ENCODE measurements around the gene EHBP1L1. TPM values are rescaled to one million over a fixed set of nuclear protein-coding genes. Genes with fewer than 3 reads are reported as not detected.

Gene EHBP1L1
- total RNA-seq, 1 experiment from 2014 or later = 105 TPM

GRCh38 chr11:65576867-65577755, 1.3 kb downstream of the EHBP1L1 start:
- CTCF ChIA-PET = interaction anchor here (0.8 to 2.0 kb wide), 4 partner anchors 9 to 37 kb away, joined by 3 to 7 read pairs (median 4); no protein-coding TSS in a partner anchor
- POLR2A ChIA-PET = interaction anchor here (0.6 to 1.6 kb wide), 3 partner anchors 38 to 77 kb away, joined by 3 to 5 read pairs (median 3); partner anchors contain the start of gene PCNX3
- H4K20me1 ChIP-seq (ENCODE audit: insufficient read depth) = no peaks in the 10 kb centered on the region

GRCh38 chr11:65577756-65578109, 1.9 kb downstream of the EHBP1L1 start:
- no TSS peak for BruUV-seq (replicated peaks)
- CTCF ChIA-PET = interaction anchor here (1.3 to 2.0 kb wide), 3 partner anchors 9 to 38 kb away, joined by 3 to 7 read pairs (median 5); no protein-coding TSS in a partner anchor
- no peak for ATAC-seq
- TF ChIP-seq ELF1 (IDR thresholded peaks at IDR 0.05; ENCODE audit: borderline replicate concordance, low read depth) (no peak), ZBTB33 (IDR thresholded peaks at IDR 0.05; ENCODE audit: extremely low read depth, insufficient replicate concordance, low read length) (no peak), FOSL1 (IDR thresholded peaks at IDR 0.05; ENCODE audit: low read depth) (no peak), EZH2phosphoT487 (IDR thresholded peaks at IDR 0.05; ENCODE audit: borderline replicate concordance) (no peak), YY1 (IDR thresholded peaks at IDR 0.05; ENCODE audit: extremely low read depth, insufficient replicate concordance, low read depth, low read length) (no peak), POLR2A (IDR thresholded peaks at IDR 0.05; ENCODE audit: borderline replicate concordance, extremely low read depth, insufficient read depth, insufficient read length) (no peak), REST (IDR thresholded peaks at IDR 0.05; ENCODE audit: low read depth) (no peak), SRF (IDR thresholded peaks at IDR 0.05; ENCODE audit: low read depth) (no peak)

More at GRCh38 chr11:65576867-65577755, 1.3 kb downstream of the EHBP1L1 start:
- H3K4me1 ChIP-seq (ENCODE audit: control insufficient read depth in 1 of 2, insufficient read depth in 2 of 2, low read length in 2 of 2) = peaks cover 36 to 50% of the 10 kb centered on the region in 2 experiments
- RAD21 ChIA-PET (ENCODE audit: low non-redundant PET in 1 of 2, low total read pairs in 2 of 2, uncharacterized antibody in 2 of 2, unreplicated experiment in 2 of 2) = interaction anchor here in 1 of 2 experiments (0.8 kb wide), 2 partner anchors 11 to 36 kb away, joined by 4 to 5 read pairs; no protein-coding TSS in a partner anchor
- no peak overlapping the region for H2AFZ ChIP-seq (ENCODE audit: low read depth, low read length, poor library complexity, severe bottlenecking)
- peak overlapping the region; percentile 97 for H3K27ac ChIP-seq (ENCODE audit: low read depth, low read length)
- no peak for DNase-seq (ENCODE audit: low read depth, low spot score)
- intact Hi-C loops (cut with micrococcal nuclease) = loop anchor here (2.0 kb wide), 1 partner anchor 38 kb away; the partner anchor contains the start of genes MAP3K11 and PCNX3
- ATAC-seq = peak; percentile 46
- peak overlapping the region; percentile 74 to 78 for H3K4me3 ChIP-seq (replicated peaks in 1 of 2; ENCODE audit: low read depth in 1 of 2, low read length in 2 of 2)
- BruUV-seq (replicated peaks) = no TSS peak
- H3K27me3 ChIP-seq (ENCODE audit: insufficient read depth, low read length) = no peaks in the 10 kb centered on the region
- H3K9ac ChIP-seq (ENCODE audit: low read length) = peak overlapping the region; percentile 86
- peaks cover 2 to 4% of the 10 kb centered on the region in 2 experiments; a peak in 2 of 4 replicates for H3K36me3 ChIP-seq (ENCODE audit: control insufficient read depth in 1 of 2, insufficient read depth in 2 of 2, low read length in 2 of 2)
- no peaks in the 10 kb centered on the region for H3K9me2 ChIP-seq (ENCODE audit: insufficient read depth)
- peaks cover 29% of the 10 kb centered on the region; the same call in 1 of the 2 replicates for H3K79me2 ChIP-seq (ENCODE audit: insufficient read depth, low read length)
- no peaks in the 10 kb centered on the region for H3K9me3 ChIP-seq (ENCODE audit: control insufficient read depth in 1 of 2, insufficient read depth in 1 of 2, low read depth in 1 of 2, low read length in 2 of 2)
- H3K4me2 ChIP-seq (ENCODE audit: low read length) = peak overlapping the region; percentile 78
- TF ChIP-seq TCF7L2 (IDR thresholded peaks at IDR 0.05; ENCODE audit: borderline replicate concordance, extremely low read depth, insufficient read depth, insufficient read length) = no peak
- TF ChIP-seq POLR2AphosphoS5 (IDR thresholded peaks at IDR 0.05; ENCODE audit: low read depth, low read length) = peak; percentile 49
- TF ChIP-seq ZFX (IDR thresholded peaks at IDR 0.05) = 0 out of 2 replicates have a peak, but pooled peaks have one; percentile 21
- TF ChIP-seq YY1 (IDR thresholded peaks at IDR 0.05; ENCODE audit: extremely low read depth, insufficient replicate concordance, low read depth, low read length) = no peak

More at GRCh38 chr11:65577756-65578109, 1.9 kb downstream of the EHBP1L1 start:
- H3K79me2 ChIP-seq (ENCODE audit: insufficient read depth, low read length) = peaks cover 27% of the 10 kb centered on the region; the same call in 1 of the 2 replicates
- peak overlapping the region; percentile 78 for H3K4me2 ChIP-seq (ENCODE audit: low read length)
- no peaks in the 10 kb centered on the region for H3K27me3 ChIP-seq (ENCODE audit: insufficient read depth, low read length)
- peaks cover 2 to 4% of the 10 kb centered on the region in 2 experiments; a peak in 2 of 4 replicates for H3K36me3 ChIP-seq (ENCODE audit: control insufficient read depth in 1 of 2, insufficient read depth in 2 of 2, low read length in 2 of 2)
- H4K20me1 ChIP-seq (ENCODE audit: insufficient read depth) = no peaks in the 10 kb centered on the region
- no peaks in the 10 kb centered on the region for H3K9me2 ChIP-seq (ENCODE audit: insufficient read depth)
- ChIA-PET POLR2A (interaction anchor here (0.6 to 1.6 kb wide), 2 partner anchors 37 to 75 kb away, joined by 3 to 5 read pairs; partner anchors contain the start of gene PCNX3), RAD21 (ENCODE audit: low non-redundant PET in 1 of 2, low total read pairs in 2 of 2, uncharacterized antibody in 2 of 2, unreplicated experiment in 2 of 2) (interaction anchor here in 1 of 2 experiments (0.8 kb wide), 2 partner anchors 10 to 37 kb away, joined by 4 to 5 read pairs; no protein-coding TSS in a partner anchor)
- H2AFZ ChIP-seq (ENCODE audit: low read depth, low read length, poor library complexity, severe bottlenecking) = no peak overlapping the region
- peak overlapping the region; percentile 86 for H3K9ac ChIP-seq (ENCODE audit: low read length)
- DNase-seq (ENCODE audit: low read depth, low spot score) = no peak
- H3K27ac ChIP-seq (ENCODE audit: low read depth, low read length) = peak overlapping the region; percentile 97
- intact Hi-C loops (cut with micrococcal nuclease) = loop anchor here (2.0 kb wide), 1 partner anchor 37 kb away; the partner anchor contains the start of genes MAP3K11 and PCNX3
- H3K4me3 ChIP-seq (replicated peaks in 1 of 2; ENCODE audit: low read depth in 1 of 2, low read length in 2 of 2) = peak overlapping the region in 1 of 2 experiments; percentile 78; a peak in 3 of 4 replicates
- no peaks in the 10 kb centered on the region for H3K9me3 ChIP-seq (ENCODE audit: control insufficient read depth in 1 of 2, insufficient read depth in 1 of 2, low read depth in 1 of 2, low read length in 2 of 2)
- peaks cover 36 to 48% of the 10 kb centered on the region in 2 experiments for H3K4me1 ChIP-seq (ENCODE audit: control insufficient read depth in 1 of 2, insufficient read depth in 2 of 2, low read length in 2 of 2)
